ENCODE results near the gene OXNAD1.
A peak's percentile ranks its signal among the peaks of the same experiment; 100 is the strongest.

OXNAD1 gene

DNA sequence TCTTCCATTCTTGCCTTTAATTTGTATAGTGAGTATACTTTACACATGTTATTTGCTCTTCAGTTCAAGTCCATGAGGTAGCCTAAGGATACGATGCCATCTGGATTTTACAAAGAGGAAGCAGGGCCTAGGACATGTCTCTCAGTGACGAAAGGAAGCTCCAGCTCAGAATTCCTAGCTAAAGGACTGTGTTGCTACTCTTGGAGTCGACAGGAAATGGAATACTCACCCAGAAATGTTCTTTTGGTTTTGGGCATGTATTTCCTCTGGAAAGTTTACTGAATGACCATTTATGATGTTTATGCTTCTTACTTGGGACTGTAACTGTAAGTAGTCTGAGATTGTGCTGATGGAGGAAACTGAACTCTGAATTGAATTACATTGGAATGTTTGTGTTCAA is 12.5 kb downstream of the OXNAD1 start:
- DNase-seq (ENCODE audit: low read depth in 2 of 2): no peak

DNA sequence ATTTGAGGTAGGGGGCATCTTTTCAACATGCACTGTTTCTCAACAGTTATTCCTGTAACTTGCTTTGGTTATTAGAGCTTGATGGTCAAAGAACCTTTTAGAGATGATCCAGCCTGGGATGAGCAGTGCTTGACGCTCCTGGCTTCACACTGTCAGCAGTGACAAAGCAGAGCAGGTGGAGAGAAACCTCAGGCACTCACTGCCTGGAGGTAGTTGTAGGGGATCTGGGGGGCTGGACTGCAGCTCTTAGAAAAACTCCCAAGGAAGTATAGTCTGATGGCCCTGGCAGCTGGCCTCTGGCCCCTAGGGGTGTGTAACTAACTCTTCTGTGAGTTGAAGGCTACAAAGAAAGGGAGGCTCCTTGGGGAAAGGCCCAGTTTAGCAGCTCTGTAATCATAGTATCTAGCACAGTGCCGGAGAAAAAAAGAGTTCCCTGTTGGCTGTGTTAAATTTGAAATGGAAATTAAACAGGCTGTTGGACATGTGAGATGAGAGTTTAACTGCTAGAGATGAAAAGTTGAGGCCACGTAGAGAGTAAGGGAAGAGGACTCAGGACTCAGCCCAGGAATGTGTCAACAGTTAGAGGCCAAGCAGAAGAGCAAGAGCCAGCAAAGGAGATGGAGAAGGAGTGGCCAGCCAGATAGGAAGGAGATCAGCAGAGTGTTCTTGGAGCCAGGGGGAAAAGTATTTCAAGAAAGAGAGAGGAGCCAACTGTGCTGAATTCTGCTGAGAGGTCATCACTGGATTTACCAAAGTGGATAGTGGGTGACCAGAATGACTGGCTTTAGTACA is 14.2 kb downstream of the OXNAD1 start:
- no peak for DNase-seq (ENCODE audit: low read depth in 2 of 2)

DNA sequence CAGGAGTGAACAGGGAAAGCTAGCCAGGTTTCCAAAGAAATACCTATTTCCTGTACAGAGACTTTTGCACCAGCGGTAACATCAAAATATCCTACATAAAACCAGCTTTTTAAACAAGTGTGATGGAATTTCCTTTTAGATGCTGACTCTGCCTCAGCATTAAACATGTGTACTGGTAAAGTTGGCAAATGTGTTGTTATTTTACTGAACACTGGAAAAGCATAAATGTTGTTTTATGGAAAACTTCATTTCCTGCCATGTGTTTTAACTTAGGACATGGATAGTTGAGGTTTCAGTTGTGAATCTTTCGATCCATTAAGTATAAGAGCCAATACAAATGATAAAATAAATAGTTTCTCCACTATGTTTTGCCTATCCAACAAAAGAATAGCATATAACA is 15.7 kb downstream of the OXNAD1 start:
- no peak for DNase-seq (ENCODE audit: low read depth in 2 of 2)

DNA sequence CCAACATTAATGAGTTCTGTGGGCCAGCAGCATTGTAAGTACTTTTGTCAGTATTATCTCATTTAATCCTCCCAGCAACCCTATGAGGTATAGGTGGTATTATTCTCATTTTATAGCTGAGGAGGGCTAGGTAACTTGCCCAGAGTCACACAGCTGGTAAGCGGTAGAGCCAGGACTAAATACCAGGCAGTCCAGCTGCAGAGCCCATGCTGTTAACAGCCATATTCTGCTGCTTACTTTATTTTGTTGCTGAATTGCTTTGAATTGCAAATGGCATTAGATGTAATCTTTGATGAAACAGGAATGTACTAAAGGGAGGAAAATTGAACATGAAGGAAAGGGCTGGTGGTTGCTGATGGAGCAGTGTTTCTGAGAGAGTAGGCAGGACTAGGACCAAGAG is 19.6 kb downstream of the OXNAD1 start:
- DNase-seq (ENCODE audit: low read depth in 2 of 2): no peak

DNA sequence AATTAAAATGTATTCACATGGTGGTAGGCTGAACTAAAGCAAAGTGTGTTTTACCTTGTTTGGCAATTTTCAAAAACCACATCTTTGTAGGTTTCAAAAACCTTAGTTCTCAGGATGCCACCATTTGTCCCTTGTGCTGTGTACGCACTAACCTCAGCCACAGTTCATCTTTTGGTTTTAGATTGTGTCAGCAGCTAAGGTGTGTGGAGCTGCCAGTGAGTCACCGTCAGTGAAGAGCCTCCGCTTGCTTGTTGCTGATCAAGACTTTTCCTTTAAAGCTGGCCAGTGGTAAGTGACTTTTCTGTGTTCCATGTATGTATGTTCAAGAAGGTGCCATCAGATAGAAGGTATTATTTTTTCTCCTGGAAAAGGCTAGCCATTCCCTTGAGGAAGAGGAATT is 21.1 kb downstream of the OXNAD1 start:
- DNase-seq (ENCODE audit: low read depth in 2 of 2): peak; percentile 50 to 63

DNA sequence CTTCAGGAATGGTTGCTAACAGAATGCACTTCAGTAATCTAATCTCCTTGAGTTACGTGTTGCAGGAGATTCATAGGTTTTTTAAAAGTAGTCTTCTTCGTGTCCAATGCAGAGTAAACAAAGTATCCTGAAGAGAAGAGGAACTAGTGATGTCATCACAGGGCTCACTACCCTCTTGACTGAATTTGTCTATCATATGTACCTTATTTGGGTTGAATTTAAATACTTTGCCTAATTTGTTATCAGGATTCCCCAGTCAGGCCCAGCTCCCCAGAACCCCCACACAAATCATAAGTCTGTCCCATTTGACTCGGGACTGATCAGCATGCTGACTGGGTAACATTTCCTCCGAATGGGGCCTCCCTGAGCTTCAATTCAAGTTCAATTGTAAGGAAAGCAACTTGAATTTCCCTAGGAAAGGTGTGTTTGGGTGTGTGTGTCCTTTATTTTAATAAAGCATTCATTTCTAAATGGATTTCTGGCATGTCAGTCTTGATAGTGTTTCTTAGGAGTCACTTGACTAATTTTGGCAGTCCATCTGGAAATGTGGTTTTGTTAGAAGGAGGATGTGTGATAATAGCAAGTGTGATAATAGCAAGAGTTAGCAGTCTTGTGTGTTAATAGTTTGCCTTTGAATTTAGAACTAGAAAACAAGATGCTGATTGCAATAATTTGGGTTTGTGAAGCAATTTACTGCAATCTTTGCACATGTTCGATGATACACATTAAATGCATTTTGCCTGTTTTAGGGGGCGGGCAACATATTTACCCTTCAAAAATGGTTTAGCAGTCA is 21.9 kb downstream of the OXNAD1 start:
- no peak for DNase-seq (ENCODE audit: low read depth in 2 of 2)

DNA sequence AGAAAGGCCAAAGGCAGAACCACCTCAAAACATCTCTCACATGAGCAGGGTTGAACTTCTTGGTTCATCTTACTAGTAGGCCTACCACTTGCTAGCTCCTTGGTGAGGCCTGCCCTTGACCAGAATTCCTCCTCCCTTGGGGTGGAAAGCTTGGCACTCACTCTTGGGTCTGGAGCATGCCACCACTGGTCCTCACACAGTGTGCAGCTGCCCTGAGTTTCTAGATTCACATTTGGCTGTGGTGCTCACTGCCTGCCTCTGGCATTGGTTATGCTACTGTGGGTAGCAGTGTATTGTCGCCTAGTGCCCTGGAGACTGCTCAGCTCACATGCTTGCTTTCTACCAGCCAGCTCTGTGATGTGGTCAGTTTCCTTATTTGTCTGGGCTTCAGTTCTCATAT is 23.7 kb downstream of the OXNAD1 start:
- no peak for DNase-seq (ENCODE audit: low read depth in 2 of 2)

DNA sequence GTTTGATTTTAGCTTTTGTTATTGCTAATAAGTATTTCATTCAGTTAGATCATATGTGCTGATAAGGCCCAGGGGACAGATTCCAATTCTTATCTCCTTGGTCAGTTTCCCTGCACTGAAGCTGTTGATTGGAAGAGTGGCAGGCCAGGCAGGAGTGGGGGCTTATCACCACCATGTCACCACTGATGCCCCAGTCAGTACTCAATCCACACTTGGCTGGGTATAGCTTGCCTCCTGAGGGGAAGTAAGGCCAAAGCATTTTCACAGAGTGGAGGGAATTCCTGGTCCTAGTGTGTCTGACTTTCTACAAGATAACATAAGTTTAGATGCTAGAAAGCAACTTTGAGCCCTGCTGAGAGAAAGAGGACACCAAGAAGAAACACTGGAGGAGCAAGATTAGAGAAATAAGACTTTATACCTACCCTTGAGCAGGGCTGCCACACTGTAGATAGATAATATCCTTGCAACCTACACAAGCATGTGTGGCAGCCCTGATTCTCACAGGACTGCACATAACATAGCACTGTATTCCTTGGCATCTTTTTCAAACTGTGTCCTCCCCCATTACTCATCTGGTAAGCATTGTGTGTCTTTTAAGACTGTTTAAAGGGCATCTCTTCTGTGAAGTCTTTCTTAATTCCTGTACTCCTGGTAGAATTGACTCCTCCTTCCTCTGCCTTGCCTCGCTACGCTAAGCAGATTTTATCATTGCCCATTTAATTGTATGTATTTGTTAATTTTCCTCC is 24.3 kb downstream of the OXNAD1 start:
- DNase-seq (ENCODE audit: low read depth in 2 of 2): no peak

GRCh38 chr3:16290007-16290826 is 25.2 kb downstream of the OXNAD1 start:
- no peak for DNase-seq (ENCODE audit: low read depth in 2 of 2)

DNA sequence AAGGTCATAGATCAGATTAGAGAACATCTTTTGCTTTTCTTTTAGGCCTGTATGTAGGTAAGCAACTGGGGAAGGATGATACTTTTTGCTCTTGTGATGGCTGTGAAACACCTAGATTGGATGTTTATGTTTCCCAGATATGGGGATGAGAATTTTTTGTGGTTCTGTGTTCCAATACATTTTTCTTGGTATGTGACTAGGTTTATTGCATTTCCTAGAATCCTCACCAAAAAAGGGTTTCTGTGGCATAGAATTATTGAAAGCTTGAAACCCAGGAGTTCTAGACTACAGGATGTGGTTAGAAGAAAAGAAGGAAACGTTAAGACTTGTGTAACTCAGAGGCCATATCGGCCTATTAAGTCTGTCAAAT is 25.8 kb downstream of the OXNAD1 start:
- no peak for DNase-seq (ENCODE audit: low read depth in 2 of 2)

DNA sequence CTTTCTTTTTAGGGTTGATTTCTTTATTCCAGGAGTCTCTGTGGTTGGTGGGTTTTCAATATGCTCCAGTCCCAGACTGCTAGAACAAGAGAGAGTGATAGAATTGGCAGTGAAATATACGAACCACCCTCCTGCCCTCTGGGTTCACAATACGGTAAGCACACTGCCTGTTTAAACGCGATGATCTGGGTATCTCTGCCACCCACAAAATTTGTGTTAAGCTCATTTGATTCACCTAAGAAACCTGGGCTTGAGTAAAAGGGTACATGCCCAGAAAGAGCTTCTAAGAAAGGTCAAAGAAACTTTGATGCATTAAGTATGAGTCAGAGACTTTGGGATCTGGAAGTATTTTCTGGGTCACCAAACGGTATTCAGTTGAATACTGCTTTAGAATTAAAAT is 29.8 kb downstream of the OXNAD1 start:
- DNase-seq (ENCODE audit: low read depth in 2 of 2): no peak

DNA sequence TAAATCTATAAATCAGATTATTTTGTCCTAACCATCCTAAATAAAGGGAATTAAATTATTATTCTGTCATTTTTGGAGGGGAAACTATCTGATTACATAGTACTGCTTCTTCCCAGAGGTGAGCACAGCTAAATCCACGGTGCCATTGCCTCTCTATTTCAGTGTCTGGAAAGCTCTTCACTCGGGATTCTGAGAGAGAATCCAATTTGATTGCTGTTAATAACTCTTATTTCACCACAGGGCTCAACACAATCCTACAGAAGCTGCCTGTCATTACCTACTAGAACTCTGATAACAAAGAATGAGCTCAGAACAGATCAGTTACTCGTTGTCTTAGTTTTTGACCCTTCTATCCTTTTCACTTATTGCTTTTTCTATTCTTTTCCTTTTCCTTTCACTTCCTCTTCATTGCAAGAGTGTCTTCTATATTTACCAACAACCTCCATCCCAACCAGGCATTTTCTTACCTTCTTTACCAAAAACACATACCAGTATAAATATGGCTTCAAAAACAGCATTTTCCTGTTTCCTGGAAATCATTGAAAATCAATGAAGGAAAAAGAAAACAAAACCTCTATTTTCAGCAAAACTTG is 30.4 kb downstream of the OXNAD1 start:
- DNase-seq (ENCODE audit: low read depth in 2 of 2): no peak

DNA sequence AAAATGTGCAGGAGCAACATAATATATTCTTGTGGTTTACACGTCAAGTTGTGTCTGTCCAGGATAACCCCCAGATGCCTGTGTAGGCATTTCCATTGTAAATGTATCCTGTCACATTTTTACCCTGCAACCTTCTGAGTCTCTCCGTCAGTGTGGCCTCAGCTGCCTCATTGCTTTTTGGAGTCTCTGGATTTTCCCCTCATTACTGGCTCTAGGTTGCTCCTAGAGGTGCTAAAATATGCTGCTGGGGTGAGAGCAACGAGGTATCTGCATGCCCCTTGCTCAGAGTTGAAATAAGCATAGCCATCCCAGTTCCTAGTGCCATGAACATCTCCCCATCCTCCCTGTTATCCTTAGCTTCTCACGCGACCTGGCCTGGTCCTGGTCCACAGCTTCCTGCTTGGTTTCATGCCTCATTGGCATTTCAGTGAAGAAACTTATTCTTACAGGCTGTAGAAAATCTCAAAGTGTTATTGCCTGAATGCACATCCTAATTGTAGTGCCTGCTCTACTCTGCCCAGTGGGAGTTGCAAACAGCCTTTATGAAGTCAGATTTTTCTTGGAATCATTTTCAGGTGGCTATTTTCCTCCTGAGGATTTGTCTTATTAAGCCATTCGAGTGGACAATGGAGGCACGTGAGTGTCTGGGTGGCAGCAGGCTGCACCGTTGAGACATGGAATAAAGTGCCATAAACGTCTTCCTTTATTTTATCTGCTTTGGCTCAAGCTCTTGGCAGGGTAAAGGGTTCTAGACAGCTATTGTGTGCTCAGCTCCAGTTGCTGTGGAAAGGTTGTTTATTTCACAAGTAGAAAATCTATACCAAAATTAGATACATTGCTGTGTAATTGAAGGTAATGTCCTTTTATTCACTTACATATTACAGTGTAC is 33.2 kb downstream of the OXNAD1 start:
- no peak for DNase-seq (ENCODE audit: low read depth in 2 of 2)

DNA sequence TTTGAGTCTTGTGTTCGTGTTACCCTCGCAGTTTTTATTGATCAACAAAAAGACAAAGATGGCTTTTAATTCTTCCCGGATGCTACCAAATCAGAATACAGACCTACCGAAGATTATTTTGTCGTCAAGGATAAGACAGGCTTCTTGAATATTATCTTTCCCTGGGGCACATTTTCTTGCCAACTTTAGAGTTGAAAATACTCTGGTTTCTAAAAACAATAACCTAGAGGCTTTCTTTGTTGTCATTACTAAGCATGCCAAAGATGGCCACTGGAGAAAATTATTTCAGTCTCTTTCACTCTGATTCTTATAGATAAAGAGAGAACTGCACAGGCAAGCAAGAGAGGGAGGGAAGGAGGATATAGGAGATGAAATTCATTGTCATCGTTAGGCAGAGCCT is 33.9 kb downstream of the OXNAD1 start:
- DNase-seq (ENCODE audit: low read depth in 2 of 2): no peak

DNA sequence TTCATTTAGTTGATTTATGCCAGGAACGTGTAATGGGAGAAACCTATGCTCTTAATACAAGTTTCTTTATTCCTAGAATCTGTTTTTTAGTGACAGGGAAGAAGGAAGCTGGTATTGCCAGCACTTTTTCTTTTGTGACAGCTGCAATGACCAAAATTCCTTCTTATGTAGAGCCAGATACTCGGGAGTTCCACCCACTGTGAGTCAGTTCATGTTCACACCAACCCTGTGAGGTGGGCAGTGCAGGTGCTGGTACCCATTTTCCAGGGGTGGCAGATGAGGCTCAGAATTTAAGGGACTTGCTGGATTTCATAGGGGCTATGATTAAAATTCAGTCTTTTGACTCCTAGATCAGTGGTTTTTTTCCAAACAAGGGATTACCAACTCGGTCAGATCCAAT is 34.7 kb downstream of the OXNAD1 start:
- no peak for DNase-seq (ENCODE audit: low read depth in 2 of 2)

DNA sequence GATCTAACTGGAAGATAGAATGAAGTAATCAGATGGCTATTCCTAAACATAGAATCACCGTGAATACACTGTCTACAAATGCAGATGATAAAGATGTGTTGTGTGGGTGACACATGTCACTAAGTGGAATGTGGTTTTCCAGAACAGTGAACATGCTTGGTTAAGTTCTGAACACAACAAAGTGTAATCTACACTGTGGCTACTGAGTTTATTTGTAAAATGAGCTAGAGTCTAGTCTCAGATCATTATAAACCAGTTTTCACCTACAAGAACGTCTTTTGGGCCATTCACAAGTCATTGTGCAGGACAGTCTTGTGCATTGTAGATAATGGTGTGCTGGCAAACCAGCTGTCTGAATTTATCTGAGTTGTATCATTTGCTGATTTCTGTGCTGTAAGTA is 35.3 kb downstream of the OXNAD1 start:
- no peak for DNase-seq (ENCODE audit: low read depth in 2 of 2)

DNA sequence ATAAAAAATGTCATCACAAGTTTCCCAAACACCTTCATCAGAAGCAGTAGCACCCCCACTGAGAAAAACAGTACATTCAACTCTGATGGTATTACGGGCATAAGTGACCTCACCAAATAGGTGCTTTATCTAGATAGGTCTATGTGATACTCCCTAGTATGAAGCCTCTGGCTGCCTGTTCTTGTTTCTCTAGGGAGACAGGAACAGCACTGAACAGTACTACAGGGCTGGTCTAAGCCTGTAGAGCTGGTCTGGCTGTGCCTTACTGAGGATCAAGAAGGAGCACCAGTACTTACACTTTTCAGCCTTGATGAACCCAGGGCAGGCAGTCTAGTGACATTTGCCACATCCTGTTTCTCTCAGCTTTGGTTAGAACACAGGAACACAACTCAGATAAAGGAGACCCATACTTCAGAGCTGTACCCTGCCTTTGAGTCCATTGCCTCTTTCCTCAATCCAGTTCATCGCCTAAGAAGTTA is 35.9 kb downstream of the OXNAD1 start:
- peak in 1 of 2 donors; percentile 43 for DNase-seq (ENCODE audit: low read depth in 2 of 2)

- DNase-seq (ENCODE audit: low read depth in 2 of 2): no peak
These were observed 36.5 kb downstream of the OXNAD1 start for GRCh38 chr3:16301507-16301906.

DNA sequence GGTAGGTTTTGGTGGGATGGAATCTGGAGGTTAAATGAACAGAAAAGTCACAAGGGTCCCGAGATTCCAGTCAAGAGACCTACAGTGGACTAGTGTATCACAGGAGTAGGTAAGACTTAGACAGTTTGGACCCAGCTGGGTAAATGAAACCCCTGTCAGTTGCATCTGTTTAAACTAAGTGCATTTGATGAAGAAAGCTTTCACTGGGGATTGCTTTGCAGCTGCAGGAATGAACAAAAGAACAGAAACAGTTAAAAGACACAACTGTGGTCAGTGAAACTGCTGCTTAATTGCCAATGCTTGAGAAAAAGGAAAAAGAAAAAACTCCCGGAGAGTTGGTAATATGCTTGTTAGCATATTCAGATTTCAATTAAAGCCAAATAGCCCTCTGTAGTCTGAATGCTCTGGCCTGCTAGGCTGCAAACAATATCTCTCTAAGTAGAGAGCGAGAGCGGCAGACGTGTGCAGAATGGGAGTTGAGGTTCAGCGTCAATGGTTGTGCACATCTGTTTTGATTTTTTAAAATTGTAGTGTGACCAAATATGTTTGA is 37.1 kb downstream of the OXNAD1 start:
- DNase-seq (ENCODE audit: low read depth in 2 of 2): no peak

DNA sequence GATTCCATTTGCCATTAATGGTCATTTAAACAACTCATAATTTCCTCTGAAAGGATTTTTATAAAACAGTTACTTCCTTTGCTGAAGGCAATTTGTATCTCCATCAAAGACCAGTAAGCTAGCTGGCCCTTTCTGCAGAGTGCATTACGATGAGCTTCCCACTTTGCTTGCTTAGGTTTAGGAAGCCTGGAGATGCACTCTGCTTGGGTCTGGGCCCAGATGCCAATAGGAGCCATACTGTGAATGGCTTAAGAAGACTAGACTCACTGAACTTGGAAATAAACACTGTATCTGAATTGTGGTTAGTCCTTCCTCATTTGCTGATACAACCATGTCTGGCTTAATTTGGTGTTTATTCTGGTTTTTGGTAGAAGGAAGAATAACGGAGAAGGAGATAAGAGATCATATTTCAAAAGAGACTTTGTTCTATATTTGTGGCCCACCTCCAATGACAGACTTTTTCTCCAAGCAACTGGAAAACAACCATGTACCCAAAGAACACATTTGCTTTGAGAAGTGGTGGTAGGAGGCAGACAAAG is 38.1 kb downstream of the OXNAD1 start:
- no peak for DNase-seq (ENCODE audit: low read depth in 2 of 2)
